Activated naive CD4-positive, alpha-beta T cell treated with anti-CD3 and anti-CD28 coated beads, Interleukin-2, amount 50 U/mL, for 16 hours (primary cell): ENCODE data around the gene SLC35A3.
"Not testable (repeated sequence)": the region's sequence is repeated elsewhere in the genome, so short reads cannot be mapped to it uniquely, and the experiment has no call there.

ENCODE experiments used
- DNase-seq: peaks from one replicate; pipeline ENCODE4 v3.0.0-alpha.2; 2020

SLC35A3 gene

GRCh38 chr1:99975529-99975928 lies 5.7 kb downstream of the SLC35A3 start:
- DNase-seq, result no peak

- not testable (repeated sequence) for DNase-seq
Measured at GRCh38 chr1:99977326-99977725, 7.5 kb downstream of the SLC35A3 start.

- DNase-seq, result no peak
Measured at GRCh38 chr1:99978218-99978617, 8.4 kb downstream of the SLC35A3 start.

- no peak for DNase-seq
Measured at GRCh38 chr1:99979091-99979490, 9.3 kb downstream of the SLC35A3 start.

GRCh38 chr1:99980928-99981327 lies 11.1 kb downstream of the SLC35A3 start:
- no peak for DNase-seq

- no peak for DNase-seq
Measured at GRCh38 chr1:99986656-99987225, 16.9 kb downstream of the SLC35A3 start.

- DNase-seq, result no peak
Measured at GRCh38 chr1:99988210-99988765, 18.5 kb downstream of the SLC35A3 start.

- no peak for DNase-seq
Measured at GRCh38 chr1:99992044-99992722, 22.4 kb downstream of the SLC35A3 start.

GRCh38 chr1:99992760-99993467 lies 23.1 kb downstream of the SLC35A3 start:
- no peak for DNase-seq

- no peak for DNase-seq
Measured at GRCh38 chr1:99993468-99993845, 23.7 kb downstream of the SLC35A3 start.

- no peak for DNase-seq
Measured at GRCh38 chr1:99994496-99994895, 24.7 kb downstream of the SLC35A3 start.

GRCh38 chr1:99996951-99997350 lies 27.2 kb downstream of the SLC35A3 start:
- DNase-seq, result no peak

GRCh38 chr1:100001462-100001861 lies 31.7 kb downstream of the SLC35A3 start:
- DNase-seq, result no peak

- no peak for DNase-seq
Measured at GRCh38 chr1:100005424-100005823, 35.6 kb downstream of the SLC35A3 start.

- DNase-seq, result no peak
Measured at GRCh38 chr1:100006688-100007087, 36.9 kb downstream of the SLC35A3 start.

- DNase-seq, result no peak
Measured at GRCh38 chr1:100009458-100009857, 39.7 kb downstream of the SLC35A3 start.

GRCh38 chr1:100010804-100011203 lies 41.0 kb downstream of the SLC35A3 start:
- DNase-seq, result no peak

- no peak for DNase-seq
Measured at GRCh38 chr1:100019220-100019619, 49.4 kb downstream of the SLC35A3 start.

- DNase-seq, result no peak
Measured at GRCh38 chr1:100023482-100023881, 53.7 kb downstream of the SLC35A3 start.

GRCh38 chr1:100027212-100027611 lies 57.4 kb downstream of the SLC35A3 start:
- no peak for DNase-seq

GRCh38 chr1:100028765-100029164 lies 59.0 kb downstream of the SLC35A3 start:
- DNase-seq, result no peak

- DNase-seq, result no peak
Measured at GRCh38 chr1:100034470-100034869, 64.7 kb downstream of the SLC35A3 start.

- no peak for DNase-seq
Measured at GRCh38 chr1:100035214-100035613, 65.4 kb downstream of the SLC35A3 start.
